Hepatocyte (in vitro differentiated cells): Measurements from ENCODE around the gene NUP214. TPM values are rescaled to one million over a fixed set of nuclear protein-coding genes. Genes with fewer than 3 reads are reported as not detected.

ENCODE experiments used
- DNase-seq: peaks from one replicate; pipeline ENCODE4 v3.0.0-alpha.2; 2016; ENCODE audit warnings: low spot score
- H2AFZ ChIP-seq: fragments of 200-600 bp; sonication (generic); 2 replicates; pipeline ENCODE4 v1.6.0; 2016; ENCODE audit warnings: antibody characterized with exemption, mild to moderate bottlenecking
- H3K27ac ChIP-seq: fragments of 200-600 bp; sonication (generic); 2 replicates; pipeline ENCODE4 v1.5.1; 2016; ENCODE audit warnings: mild to moderate bottlenecking
- H3K27me3 ChIP-seq: fragments of 200-600 bp; sonication (generic); 2 replicates; pipeline ENCODE4 v1.6.1; 2016
- H3K36me3 ChIP-seq: fragments of 200-600 bp; sonication (generic); replicated peaks from 2 replicates; pipeline ENCODE4 v1.5.1; 2016; ENCODE audit warnings: low read depth; ENCODE audit not compliant: insufficient read depth
- H3K4me1 ChIP-seq: fragments of 200-600 bp; sonication (generic); 2 replicates; pipeline ENCODE4 v1.5.1; 2016; ENCODE audit warnings: mild to moderate bottlenecking, moderate library complexity; ENCODE audit not compliant: insufficient read depth
- H3K4me2 ChIP-seq: fragments of 200-600 bp; sonication (generic); 2 replicates; pipeline ENCODE4 v1.6.0; 2016
- H3K4me3 ChIP-seq: fragments of 200-600 bp; sonication (generic); 2 replicates; pipeline ENCODE4 v1.5.1; 2016; ENCODE audit warnings: mild to moderate bottlenecking
- H3K79me2 ChIP-seq: fragments of 200-600 bp; sonication (generic); 2 replicates; pipeline ENCODE4 v1.6.0; 2017; ENCODE audit warnings: mild to moderate bottlenecking
- H3K9me2 ChIP-seq: fragments of 200-600 bp; sonication (generic); replicated peaks from 2 replicates; pipeline ENCODE4 v1.6.0; 2017; ENCODE audit warnings: mild to moderate bottlenecking; ENCODE audit not compliant: insufficient read depth
- H3K9me3 ChIP-seq: fragments of 200-600 bp; sonication (generic); 2 replicates; pipeline ENCODE4 v1.5.1; 2016; ENCODE audit warnings: low read depth, mild to moderate bottlenecking
- H4K20me1 ChIP-seq: fragments of 200-600 bp; sonication (generic); 2 replicates; pipeline ENCODE4 v1.6.0; 2016; ENCODE audit warnings: mild to moderate bottlenecking; ENCODE audit not compliant: insufficient read depth, poor library complexity, severe bottlenecking
- CTCF ChIP-seq: fragments of 200-600 bp; sonication (generic); IDR thresholded peaks from 2 replicates; pipeline ENCODE4 v1.5.1; 2016; ENCODE audit warnings: antibody characterized with exemption, mild to moderate bottlenecking; ENCODE audit not compliant: poor library complexity
- EZH2 ChIP-seq: fragments of 200-600 bp; sonication (generic); IDR thresholded peaks from 2 replicates; pipeline ENCODE4 v1.6.1; 2016; ENCODE audit warnings: antibody characterized with exemption, mild to moderate bottlenecking, borderline replicate concordance
- EZH2phosphoT487 ChIP-seq: fragments of 200-600 bp; sonication (generic); IDR thresholded peaks from one replicate; pipeline ENCODE4 v1.6.1; 2018; ENCODE audit warnings: antibody characterized with exemption, mild to moderate bottlenecking, low read depth, moderate library complexity; ENCODE audit not compliant: unreplicated experiment, severe bottlenecking
- WGBS: methylation state at CpG from one replicate; pipeline ENCODE4 v1.1.6; 2016; ENCODE audit warnings: low lambda C conversion rate; ENCODE audit errors: missing lambda C conversion rate; 5-methylcytosine and 5-hydroxymethylcytosine counted together
- polyA plus RNA-seq: library from polyadenylated mRNA; unstranded; fragments of >200 nt; fragmentation: Nextera tagmentation; extraction: Ambion mirVana; gene quantifications from 2 replicates; pipeline ENCODE4 v1.2.1, GENCODE V29; 2016
- total RNA-seq: library from RNA; depleted of rRNA; stranded (reverse); fragments of >200 nt; gene quantifications from 2 replicates; pipeline ENCODE4 v1.2.3, GENCODE V29; 2014

The NUP214 gene
- total and polyA plus RNA-seq, 2 experiments from 2014 or later, result 13.7 to 18.1 TPM

- no peak for TF ChIP-seq CTCF
- no peak for TF ChIP-seq EZH2
- TF ChIP-seq EZH2phosphoT487, result no peak
- H3K4me3 ChIP-seq, result no peak overlapping the region
- H2AFZ ChIP-seq, result no peak overlapping the region
- no peaks in the 10 kb centered on the region for H3K27me3 ChIP-seq
- H3K36me3 ChIP-seq, result no peaks in the 10 kb centered on the region
- H3K9me3 ChIP-seq, result no peaks in the 10 kb centered on the region
- H3K79me2 ChIP-seq, result peaks cover 7% of the 10 kb centered on the region
- peaks cover 7% of the 10 kb centered on the region for H3K4me1 ChIP-seq
- DNase-seq, result no peak
- WGBS, result 87% methylated on average over 2 of the region's 2 CpGs
- H3K9me2 ChIP-seq, result no peaks in the 10 kb centered on the region
- no peak overlapping the region for H3K4me2 ChIP-seq
- no peaks in the 10 kb centered on the region for H4K20me1 ChIP-seq
- H3K27ac ChIP-seq, result no peak overlapping the region
Measured at GRCh38 chr9:131121346-131121745, 4.0 kb upstream of the NUP214 start.

- H3K79me2 ChIP-seq, result peaks cover 15% of the 10 kb centered on the region
- no peaks in the 10 kb centered on the region for H3K27me3 ChIP-seq
- no peak overlapping the region for H3K4me2 ChIP-seq
- no peak for TF ChIP-seq EZH2
- TF ChIP-seq EZH2phosphoT487, result no peak
- no peak for TF ChIP-seq CTCF
- peaks cover 15% of the 10 kb centered on the region for H3K4me1 ChIP-seq
- H3K9me3 ChIP-seq, result no peaks in the 10 kb centered on the region
- H3K9me2 ChIP-seq, result no peaks in the 10 kb centered on the region
- DNase-seq, result no peak
- H4K20me1 ChIP-seq, result no peaks in the 10 kb centered on the region
- peak overlapping the region; percentile 50 for H3K27ac ChIP-seq
- H3K4me3 ChIP-seq, result no peak overlapping the region
- H3K36me3 ChIP-seq, result no peaks in the 10 kb centered on the region
- H2AFZ ChIP-seq, result no peak overlapping the region
- WGBS, result 83% methylated on average over 2 of the region's 2 CpGs
Measured at GRCh38 chr9:131122158-131122557, 3.2 kb upstream of the NUP214 start.

- H2AFZ ChIP-seq, result peak overlapping the region; percentile 80
- H3K9me3 ChIP-seq, result no peaks in the 10 kb centered on the region
- H3K27me3 ChIP-seq, result no peaks in the 10 kb centered on the region
- H3K4me3 ChIP-seq, result peak overlapping the region; percentile 50
- DNase-seq, result peak; percentile 20
- peaks cover 5% of the 10 kb centered on the region for H3K36me3 ChIP-seq
- H3K4me2 ChIP-seq, result peak overlapping the region; percentile 84
- peaks cover 31% of the 10 kb centered on the region for H3K79me2 ChIP-seq
- 6% methylated on average over 7 of the region's 7 CpGs for WGBS
- no peak for TF ChIP-seq EZH2
- no peak for TF ChIP-seq CTCF
- TF ChIP-seq EZH2phosphoT487, result no peak
- peak overlapping the region; percentile 93 for H3K27ac ChIP-seq
- no peaks in the 10 kb centered on the region for H4K20me1 ChIP-seq
- no peaks in the 10 kb centered on the region for H3K9me2 ChIP-seq
- peaks cover 15% of the 10 kb centered on the region for H3K4me1 ChIP-seq
Measured at GRCh38 chr9:131125038-131125287, 423 bp upstream of the NUP214 start.

GRCh38 chr9:131126059-131126426 lies 657 bp downstream of the NUP214 start:
- Histone ChIP-seq H3K36me3 (peaks cover 5% of the 10 kb centered on the region), H3K9me3 (no peaks in the 10 kb centered on the region), H3K79me2 (peaks cover 31% of the 10 kb centered on the region), H3K4me1 (peaks cover 15% of the 10 kb centered on the region), H3K4me3 (peak overlapping the region; percentile 66), H4K20me1 (no peaks in the 10 kb centered on the region), H3K9me2 (no peaks in the 10 kb centered on the region), H2AFZ (peak overlapping the region; percentile 84), H3K27ac (peak overlapping the region; percentile 82), H3K4me2 (peak overlapping the region; percentile 98), H3K27me3 (no peaks in the 10 kb centered on the region)
- no peak for TF ChIP-seq EZH2phosphoT487
- WGBS, result 5% methylated on average over 11 of the region's 11 CpGs
- DNase-seq, result no peak
